ENCODE data around the gene DMD. TPM values are rescaled to one million over a fixed set of nuclear protein-coding genes. Genes with fewer than 3 reads are reported as not detected.

DMD gene
- total RNA-seq, 2 experiments from 2014 or later = 0.20 to 0.47 TPM

DNA sequence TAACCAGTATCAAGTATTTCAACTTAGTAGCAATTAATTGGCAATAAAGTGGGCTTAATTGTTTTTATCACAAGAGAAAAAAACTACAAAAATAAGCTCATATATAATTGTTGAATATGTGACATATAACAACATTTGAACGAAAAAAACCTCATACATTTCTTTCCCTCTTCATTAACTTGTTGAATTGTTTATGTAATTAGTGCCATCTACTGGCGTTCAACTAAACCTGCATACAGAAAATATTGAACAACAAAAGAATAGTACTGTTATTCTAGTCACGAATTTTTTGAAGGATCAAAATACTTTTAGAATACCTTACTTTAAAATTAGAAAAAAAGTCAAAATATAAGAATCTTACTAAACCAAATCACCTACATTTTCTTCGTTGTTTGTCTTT lies 1553.0 kb downstream of the DMD start:
- H3K36me3 ChIP-seq (ENCODE audit: insufficient read depth, low read length) = no peaks in the 10 kb centered on the region
- ChIA-PET CTCF (no interaction called here), POLR2A (no interaction called here)
- TF ChIP-seq, protein P1, sequence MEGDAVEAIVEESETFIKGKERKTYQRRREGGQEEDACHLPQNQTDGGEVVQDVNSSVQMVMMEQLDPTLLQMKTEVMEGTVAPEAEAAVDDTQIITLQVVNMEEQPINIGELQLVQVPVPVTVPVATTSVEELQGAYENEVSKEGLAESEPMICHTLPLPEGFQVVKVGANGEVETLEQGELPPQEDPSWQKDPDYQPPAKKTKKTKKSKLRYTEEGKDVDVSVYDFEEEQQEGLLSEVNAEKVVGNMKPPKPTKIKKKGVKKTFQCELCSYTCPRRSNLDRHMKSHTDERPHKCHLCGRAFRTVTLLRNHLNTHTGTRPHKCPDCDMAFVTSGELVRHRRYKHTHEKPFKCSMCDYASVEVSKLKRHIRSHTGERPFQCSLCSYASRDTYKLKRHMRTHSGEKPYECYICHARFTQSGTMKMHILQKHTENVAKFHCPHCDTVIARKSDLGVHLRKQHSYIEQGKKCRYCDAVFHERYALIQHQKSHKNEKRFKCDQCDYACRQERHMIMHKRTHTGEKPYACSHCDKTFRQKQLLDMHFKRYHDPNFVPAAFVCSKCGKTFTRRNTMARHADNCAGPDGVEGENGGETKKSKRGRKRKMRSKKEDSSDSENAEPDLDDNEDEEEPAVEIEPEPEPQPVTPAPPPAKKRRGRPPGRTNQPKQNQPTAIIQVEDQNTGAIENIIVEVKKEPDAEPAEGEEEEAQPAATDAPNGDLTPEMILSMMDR (IDR thresholded peaks at IDR 0.05) = no peak
- no peaks in the 10 kb centered on the region for H3K4me1 Mint-ChIP-seq (ENCODE audit: low read depth)
- H3K36me3 Mint-ChIP-seq (ENCODE audit: low read depth) = no peaks in the 10 kb centered on the region
- H3K27ac Mint-ChIP-seq = no peak overlapping the region
- ATAC-seq (ENCODE audit: poor library complexity) (no peak), DNase-seq (peak in 1 of 14 experiments; percentile 1)
- H3K9me3 Mint-ChIP-seq = no peaks in the 10 kb centered on the region
- H3K4me3 Mint-ChIP-seq = no peak overlapping the region
- H3K4me3 ChIP-seq (ENCODE audit: low read length) = no peak overlapping the region
- intact Hi-C loops (cut with DNase I, micrococcal nuclease) = loop anchor here in 1 of 2 experiments (5.0 kb wide), 1 partner anchor 921 kb away; no protein-coding TSS in a partner anchor
- H3K4me1 ChIP-seq (ENCODE audit: insufficient read depth, low read length) = no peaks in the 10 kb centered on the region
- H3K9me3 ChIP-seq (ENCODE audit: control insufficient read depth in 1 of 2, insufficient read depth in 1 of 2, low read length in 2 of 2) = no peaks in the 10 kb centered on the region
- H3K27me3 ChIP-seq (ENCODE audit: control insufficient read depth in 1 of 2, insufficient read depth in 2 of 2, low read length in 2 of 2) = no peaks in the 10 kb centered on the region
- H3K27me3 Mint-ChIP-seq = no peaks in the 10 kb centered on the region
- no peak overlapping the region for H3K27ac ChIP-seq (ENCODE audit: low read depth in 1 of 2, low read length in 2 of 2)

DNA sequence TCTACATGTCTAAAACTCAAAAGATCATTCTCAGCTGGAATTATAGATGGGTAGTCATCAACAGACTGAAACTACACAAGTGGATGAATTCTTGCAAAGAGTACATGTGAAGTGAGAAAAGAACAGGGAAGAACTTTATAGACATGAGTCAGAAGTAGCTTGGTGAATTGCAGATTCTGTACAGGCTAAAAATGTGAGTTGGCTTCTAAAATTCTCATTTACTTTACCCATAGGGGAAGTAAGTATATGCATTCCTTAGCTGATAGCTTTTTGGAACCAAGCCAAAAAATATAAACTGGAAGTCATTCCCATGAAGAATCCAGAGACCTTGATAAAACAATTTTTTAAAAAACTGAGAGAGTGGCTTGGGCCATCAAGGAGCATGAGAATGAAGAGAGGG lies 1555.3 kb downstream of the DMD start:
- Mint-ChIP-seq H3K9me3 (no peaks in the 10 kb centered on the region), H3K27me3 (no peaks in the 10 kb centered on the region), H3K36me3 (ENCODE audit: low read depth) (no peaks in the 10 kb centered on the region), H3K4me3 (no peak overlapping the region), H3K4me1 (ENCODE audit: low read depth) (no peaks in the 10 kb centered on the region), H3K27ac (no peak overlapping the region)
- CTCF ChIA-PET = no interaction called here
- H3K27ac ChIP-seq (ENCODE audit: low read depth in 1 of 2, low read length in 2 of 2) = no peak overlapping the region
- no peaks in the 10 kb centered on the region for H3K27me3 ChIP-seq (ENCODE audit: control insufficient read depth in 1 of 2, insufficient read depth in 2 of 2, low read length in 2 of 2)
- no peak overlapping the region for H3K4me3 ChIP-seq (ENCODE audit: low read length)
- intact Hi-C loops (cut with DNase I, micrococcal nuclease) = loop anchor here in 1 of 2 experiments (5.0 kb wide), 1 partner anchor 919 kb away; no protein-coding TSS in a partner anchor
- H3K4me1 ChIP-seq (ENCODE audit: insufficient read depth, low read length) = no peaks in the 10 kb centered on the region
- no peaks in the 10 kb centered on the region for H3K9me3 ChIP-seq (ENCODE audit: control insufficient read depth in 1 of 2, insufficient read depth in 1 of 2, low read length in 2 of 2)
- POLR2A ChIA-PET = no interaction called here
- TF ChIP-seq, protein P1 (IDR thresholded peaks at IDR 0.05) = no peak
- ATAC-seq (ENCODE audit: poor library complexity) (no peak), DNase-seq (no peak)
- no peaks in the 10 kb centered on the region for H3K36me3 ChIP-seq (ENCODE audit: insufficient read depth, low read length)

DNA sequence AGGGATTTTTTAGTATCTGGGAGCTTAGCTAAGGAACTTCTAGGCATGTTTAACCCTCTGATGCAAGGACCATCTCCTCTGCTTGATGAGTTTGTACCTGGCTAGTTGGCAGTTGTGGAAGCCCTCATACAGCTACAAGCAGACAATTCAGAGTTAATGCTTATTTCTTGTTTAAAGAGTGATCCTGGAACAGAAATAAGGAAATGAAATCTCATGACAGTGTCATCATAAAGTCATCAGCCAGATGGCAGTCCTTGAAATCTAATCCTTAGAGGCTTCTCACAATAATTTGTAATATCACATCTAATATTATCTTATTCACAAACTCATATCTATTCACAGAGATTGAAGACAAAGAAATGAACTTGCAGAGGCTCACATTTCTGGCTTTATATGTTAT lies 1557.9 kb downstream of the DMD start:
- intact Hi-C loops (cut with DNase I, micrococcal nuclease) = no loop called here
- no peak for DNase-seq
- TF ChIP-seq, protein P1 (IDR thresholded peaks at IDR 0.05) = no peak
- POLR2A ChIA-PET = no interaction called here
- Histone ChIP-seq H3K36me3 (ENCODE audit: insufficient read depth, low read length) (no peaks in the 10 kb centered on the region), H3K27me3 (ENCODE audit: control insufficient read depth in 1 of 2, insufficient read depth in 2 of 2, low read length in 2 of 2) (no peaks in the 10 kb centered on the region), H3K4me3 (ENCODE audit: low read length) (no peak overlapping the region), H3K9me3 (ENCODE audit: control insufficient read depth in 1 of 2, insufficient read depth in 1 of 2, low read length in 2 of 2) (no peaks in the 10 kb centered on the region), H3K27ac (ENCODE audit: low read depth in 1 of 2, low read length in 2 of 2) (no peak overlapping the region), H3K4me1 (ENCODE audit: insufficient read depth, low read length) (no peaks in the 10 kb centered on the region)
- CTCF ChIA-PET = no interaction called here
- no peaks in the 10 kb centered on the region for H3K9me3 Mint-ChIP-seq
- ATAC-seq (ENCODE audit: poor library complexity) = no peak
- H3K27me3 Mint-ChIP-seq = no peaks in the 10 kb centered on the region
- no peaks in the 10 kb centered on the region for H3K4me1 Mint-ChIP-seq (ENCODE audit: low read depth)
- H3K27ac Mint-ChIP-seq = no peak overlapping the region
- H3K36me3 Mint-ChIP-seq (ENCODE audit: low read depth) = no peaks in the 10 kb centered on the region
- no peak overlapping the region for H3K4me3 Mint-ChIP-seq

Measured in CD4-positive, alpha-beta T cell (primary cell).